AG09319 (cell line): ENCODE measurements around the gene PCNT.

Experiments
- DNase-seq: peaks from one replicate; pipeline ENCODE4 v3.0.0-alpha.2; 2010; ENCODE audit warnings: low read depth; ENCODE audit errors: extremely low read depth
- TF ChIP-seq, protein P1 (sequence below): IDR thresholded peaks from 2 replicates; pipeline ENCODE4 v1.5.1; 2011; ENCODE audit warnings: low read depth, mild to moderate bottlenecking, inconsistent platforms, low read length, moderate library complexity

Gene PCNT

GRCh38 chr21:46393941-46394594 is 70.1 kb downstream of the PCNT start:
- DNase-seq, result no peak
- TF ChIP-seq, protein P1, sequence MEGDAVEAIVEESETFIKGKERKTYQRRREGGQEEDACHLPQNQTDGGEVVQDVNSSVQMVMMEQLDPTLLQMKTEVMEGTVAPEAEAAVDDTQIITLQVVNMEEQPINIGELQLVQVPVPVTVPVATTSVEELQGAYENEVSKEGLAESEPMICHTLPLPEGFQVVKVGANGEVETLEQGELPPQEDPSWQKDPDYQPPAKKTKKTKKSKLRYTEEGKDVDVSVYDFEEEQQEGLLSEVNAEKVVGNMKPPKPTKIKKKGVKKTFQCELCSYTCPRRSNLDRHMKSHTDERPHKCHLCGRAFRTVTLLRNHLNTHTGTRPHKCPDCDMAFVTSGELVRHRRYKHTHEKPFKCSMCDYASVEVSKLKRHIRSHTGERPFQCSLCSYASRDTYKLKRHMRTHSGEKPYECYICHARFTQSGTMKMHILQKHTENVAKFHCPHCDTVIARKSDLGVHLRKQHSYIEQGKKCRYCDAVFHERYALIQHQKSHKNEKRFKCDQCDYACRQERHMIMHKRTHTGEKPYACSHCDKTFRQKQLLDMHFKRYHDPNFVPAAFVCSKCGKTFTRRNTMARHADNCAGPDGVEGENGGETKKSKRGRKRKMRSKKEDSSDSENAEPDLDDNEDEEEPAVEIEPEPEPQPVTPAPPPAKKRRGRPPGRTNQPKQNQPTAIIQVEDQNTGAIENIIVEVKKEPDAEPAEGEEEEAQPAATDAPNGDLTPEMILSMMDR, result no peak

GRCh38 chr21:46394595-46395104 is 70.7 kb downstream of the PCNT start:
- TF ChIP-seq, protein P1, result no peak
- no peak for DNase-seq

DNA sequence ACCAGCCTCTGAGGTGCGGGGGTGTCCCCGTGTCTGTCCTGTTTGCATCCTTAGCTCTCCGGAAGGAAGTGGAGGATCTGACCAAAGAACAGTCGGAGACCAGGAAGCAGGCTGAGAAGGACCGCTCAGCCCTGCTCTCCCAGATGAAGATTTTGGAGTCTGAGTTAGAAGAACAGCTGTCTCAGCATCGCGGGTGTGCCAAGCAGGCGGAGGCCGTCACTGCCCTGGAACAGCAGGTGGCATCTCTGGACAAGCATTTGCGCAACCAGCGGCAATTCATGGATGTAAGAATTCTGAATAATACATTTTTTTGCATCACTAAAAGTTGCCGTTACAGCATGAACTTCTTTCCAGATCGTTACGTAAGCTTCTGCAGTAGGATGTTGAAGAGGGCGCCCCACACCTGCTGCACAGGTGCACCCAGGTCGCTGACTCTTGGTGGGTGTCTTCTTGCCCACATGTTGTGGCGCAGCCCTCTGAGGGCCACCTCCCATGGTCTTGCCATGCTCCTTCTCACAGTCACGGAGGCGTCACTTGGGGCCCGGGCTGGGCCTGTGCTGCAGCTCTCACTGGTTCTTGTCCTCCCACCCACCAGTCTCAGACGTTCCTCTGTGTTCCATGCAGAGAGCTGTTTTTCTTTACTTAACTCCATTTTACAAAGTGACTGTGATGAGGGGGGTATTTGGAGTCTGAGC is 73.4 kb downstream of the PCNT start:
- TF ChIP-seq, protein P1, result no peak
- DNase-seq, result no peak

DNA sequence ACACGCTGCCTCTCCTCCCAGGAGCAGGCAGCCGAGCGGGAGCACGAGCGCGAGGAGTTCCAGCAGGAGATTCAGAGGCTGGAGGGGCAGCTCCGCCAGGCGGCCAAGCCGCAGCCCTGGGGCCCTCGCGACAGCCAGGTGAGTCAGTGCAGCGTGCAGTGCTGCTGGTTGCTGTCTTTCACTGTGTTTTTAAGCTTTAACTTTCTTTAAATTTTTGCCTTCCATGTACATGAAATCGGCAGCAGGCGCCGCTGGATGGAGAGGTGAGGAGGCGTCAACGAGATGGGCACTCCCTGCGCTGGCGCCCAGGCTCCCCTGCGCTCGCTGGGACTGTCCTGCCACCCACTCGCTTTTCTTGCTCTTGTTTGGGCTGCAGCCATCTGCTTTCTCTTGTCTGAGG is 74.0 kb downstream of the PCNT start:
- DNase-seq, result no peak
- TF ChIP-seq, protein P1, result no peak

DNA sequence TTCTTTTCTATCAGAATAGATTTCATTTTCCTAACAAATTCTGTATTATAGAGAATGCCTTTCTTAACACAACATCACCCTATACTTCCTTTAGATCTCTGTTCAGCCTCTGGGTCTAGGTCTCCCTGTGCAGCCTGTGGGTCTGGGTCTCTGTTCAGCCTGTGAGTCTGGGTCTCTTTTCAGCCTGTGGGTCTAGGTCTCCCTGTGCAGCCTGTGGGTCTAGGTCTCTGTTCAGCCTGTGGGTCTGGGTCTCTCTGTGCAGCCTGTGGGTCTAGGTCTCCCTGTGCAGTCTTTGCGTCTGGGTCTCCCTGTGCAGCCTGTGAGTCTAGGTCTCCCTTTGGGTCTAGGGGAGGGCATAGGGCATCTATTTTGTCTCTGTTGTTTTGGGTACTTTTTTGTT is 75.2 kb downstream of the PCNT start:
- TF ChIP-seq, protein P1, result no peak
- no peak for DNase-seq

DNA sequence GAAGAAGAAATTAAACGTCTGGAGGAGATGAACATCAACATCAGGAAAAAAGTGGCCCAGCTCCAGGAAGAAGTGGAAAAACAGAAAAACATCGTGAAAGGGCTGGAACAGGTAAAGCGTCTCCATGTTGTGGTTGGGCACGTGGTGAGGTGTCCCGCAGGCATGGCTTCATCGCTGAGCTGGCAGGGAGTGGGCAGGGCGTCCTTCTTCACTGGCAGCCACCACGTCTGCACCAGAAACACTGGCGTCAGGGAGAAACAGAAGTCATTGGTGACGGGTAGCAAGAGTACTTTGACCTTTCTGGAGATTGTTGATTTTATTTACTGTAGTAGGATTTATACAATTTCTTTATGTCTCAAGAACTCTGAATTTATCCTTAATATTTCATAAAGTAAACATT is 75.7 kb downstream of the PCNT start:
- DNase-seq, result no peak
- TF ChIP-seq, protein P1, result no peak

GRCh38 chr21:46401186-46401910 is 77.4 kb downstream of the PCNT start:
- no peak for DNase-seq
- TF ChIP-seq, protein P1, result no peak
